HCT116 (cell line): ENCODE data around the gene PLPPR2. TPM values are rescaled to one million over a fixed set of nuclear protein-coding genes. Genes with fewer than 3 reads are reported as not detected.
A peak's percentile ranks its signal among the peaks of the same experiment; 100 is the strongest.

Experiments used
- ATAC-seq: fragments of 200-7000 bp; cut with Tn5 transposase; 2 replicates; pipeline ENCODE4 v1.9.1; 2020; ENCODE audit warnings: mild to moderate bottlenecking, moderate library complexity
- BruUV-seq: library from RNA; stranded (reverse); fragments of 400-500 nt; replicated peaks from 2 replicates; lab custom pipeline; 2021; lab: Mats Ljungman, UMichigan
- CTCF ChIA-PET: fragments of 300-600 bp; sonication (Branson Sonifier 250); formaldehyde crosslinking; loops from one replicate; lab custom pipeline; 2021; ENCODE audit warnings: antibody characterized with exemption; lab: Charles Lee
- POLR2A ChIA-PET: fragments of 300-600, 350-600 bp; sonication (Branson Sonifier 250); formaldehyde crosslinking; loops from one replicate; lab custom pipeline; 2021; ENCODE audit warnings: antibody characterized with exemption; lab: Charles Lee
- RAD21 ChIA-PET, 2 experiments: fragments of 300-600 bp; sonication (Branson Sonifier 250); formaldehyde crosslinking; loops; one replicate each; lab custom pipeline; 2023; ENCODE audit warnings: low total read pairs in 2 of 2; ENCODE audit not compliant: uncharacterized antibody in 2 of 2, unreplicated experiment in 2 of 2, low non-redundant PET in 1 of 2; lab: Charles Lee
- DNase-seq: peaks from one replicate; pipeline ENCODE4 v3.0.0-alpha.2; 2010; ENCODE audit warnings: low read depth, low spot score
- H2AFZ ChIP-seq: fragments of 200-600 bp; shearing (Covaris generic), sonication (generic); 2 replicates; pipeline ENCODE4 v1.6.1; 2017; ENCODE audit warnings: low read depth, mixed run types, mixed read lengths, antibody characterized with exemption, low read length; ENCODE audit not compliant: poor library complexity, severe bottlenecking
- H3K27ac ChIP-seq: 2 replicates; pipeline ENCODE4 v1.5.1; 2012; ENCODE audit warnings: low read depth, low read length
- H3K27me3 ChIP-seq: fragments of 200-600 bp; sonication (generic); 2 replicates; pipeline ENCODE4 v1.6.1; 2016; ENCODE audit warnings: mixed run types, low read length, mixed read lengths; ENCODE audit not compliant: insufficient read depth
- H3K36me3 ChIP-seq, 2 experiments: fragments of 200-500 bp in 1 of 2; fragments of 200-600 bp in 1 of 2; sonication (Bioruptor generic) in 1 of 2; sonication (generic) in 1 of 2; 2 replicates each; pipeline versions ENCODE4 v1.5.1 to v1.6.1; 2014 to 2016; ENCODE audit warnings: low read length in 2 of 2, inconsistent platforms in 1 of 2, mixed read lengths in 1 of 2, mixed run types in 1 of 2; ENCODE audit not compliant: insufficient read depth in 2 of 2, control insufficient read depth in 1 of 2
- H3K4me1 ChIP-seq, 2 experiments: fragments of 200-600 bp in 1 of 2; sonication (generic) in 1 of 2; 2 replicates each; pipeline versions ENCODE4 v1.5.1 to v1.6.1; 2012 to 2017; ENCODE audit warnings: low read length in 2 of 2, inconsistent platforms in 1 of 2, mild to moderate bottlenecking in 1 of 2, mixed read lengths in 1 of 2, mixed run types in 1 of 2, moderate library complexity in 1 of 2; ENCODE audit not compliant: insufficient read depth in 2 of 2, control insufficient read depth in 1 of 2
- H3K4me2 ChIP-seq: fragments of 200-600 bp; sonication (generic); 2 replicates; pipeline ENCODE4 v1.6.1; 2017; ENCODE audit warnings: mixed run types, low read length, mixed read lengths
- H3K4me3 ChIP-seq, 2 experiments: fragments of 200-600 bp in 1 of 2; sonication (generic) in 1 of 2; replicated peaks in 1 of 2; 2 replicates each; pipeline ENCODE4 v1.5.1; 2011 to 2016; ENCODE audit warnings: low read length in 2 of 2, control low read depth in 1 of 2, low read depth in 1 of 2, mild to moderate bottlenecking in 1 of 2, mixed read lengths in 1 of 2, mixed run types in 1 of 2
- H3K79me2 ChIP-seq: fragments of 200-600 bp; sonication (generic); 2 replicates; pipeline ENCODE4 v1.6.1; 2017; ENCODE audit warnings: mild to moderate bottlenecking, mixed run types, low read length, moderate library complexity, mixed read lengths; ENCODE audit not compliant: insufficient read depth
- H3K9ac ChIP-seq: fragments of 200-600 bp; sonication (generic); 2 replicates; pipeline ENCODE4 v1.6.1; 2016; ENCODE audit warnings: low read length, mixed read lengths
- H3K9me2 ChIP-seq: fragments of 200-600 bp; sonication (generic), shearing (Covaris generic); 2 replicates; pipeline ENCODE4 v1.6.1; 2017; ENCODE audit warnings: mixed run types, mild to moderate bottlenecking, moderate library complexity; ENCODE audit not compliant: insufficient read depth
- H3K9me3 ChIP-seq, 2 experiments: fragments of 200-500 bp in 1 of 2; fragments of 200-600 bp in 1 of 2; sonication (Bioruptor generic) in 1 of 2; sonication (generic) in 1 of 2; 2 replicates each; pipeline ENCODE4 v1.6.1; 2014 to 2017; ENCODE audit warnings: low read length in 2 of 2, mixed read lengths in 2 of 2, inconsistent platforms in 1 of 2, low read depth in 1 of 2, mild to moderate bottlenecking in 1 of 2, mixed run types in 1 of 2, moderate library complexity in 1 of 2; ENCODE audit not compliant: control insufficient read depth in 1 of 2, insufficient read depth in 1 of 2
- H4K20me1 ChIP-seq: fragments of 200-600 bp; sonication (generic), shearing (Covaris generic); 2 replicates; pipeline ENCODE4 v1.6.1; 2017; ENCODE audit warnings: mixed run types, mild to moderate bottlenecking, moderate library complexity; ENCODE audit not compliant: insufficient read depth
- CEBPB ChIP-seq: IDR thresholded peaks from 2 replicates; pipeline ENCODE4 v1.6.1; 2012; ENCODE audit warnings: low read depth
- CTCF ChIP-seq, 3 experiments: fragments of 200-600 bp in 1 of 3; sonication (generic) in 1 of 3; IDR thresholded peaks in 2 of 3; conservative IDR thresholded peaks in 1 of 3; 2 replicates each; pipeline ENCODE4 v1.5.1; 2012 to 2017; ENCODE audit warnings: low read depth in 2 of 3, low read length in 2 of 3, antibody characterized with exemption in 1 of 3, borderline replicate concordance in 1 of 3, control low read depth in 1 of 3, mild to moderate bottlenecking in 1 of 3, mixed read lengths in 1 of 3, mixed run types in 1 of 3, moderate library complexity in 1 of 3; ENCODE audit not compliant: insufficient read depth in 1 of 3
- EGR1 ChIP-seq: IDR thresholded peaks from 2 replicates; pipeline ENCODE4 v1.6.1; 2012; ENCODE audit warnings: low read depth
- EZH2 ChIP-seq: fragments of 200-600 bp; sonication (generic); IDR thresholded peaks from 2 replicates; pipeline ENCODE4 v1.6.1; 2017; ENCODE audit warnings: antibody characterized with exemption, mixed run types
- MAX ChIP-seq: IDR thresholded peaks from 2 replicates; pipeline ENCODE4 v1.6.1; 2012
- SIN3A ChIP-seq: IDR thresholded peaks from 2 replicates; pipeline ENCODE4 v1.6.1; 2012; ENCODE audit warnings: low read depth
- SP1 ChIP-seq: IDR thresholded peaks from 2 replicates; pipeline ENCODE4 v1.6.1; 2012; ENCODE audit warnings: low read depth
- SRF ChIP-seq: IDR thresholded peaks from 2 replicates; pipeline ENCODE4 v1.6.1; 2012; ENCODE audit warnings: low read depth
- TCF7L2 ChIP-seq: IDR thresholded peaks from 2 replicates; pipeline ENCODE4 v1.7.0; 2011; ENCODE audit warnings: borderline replicate concordance, inconsistent platforms; ENCODE audit not compliant: insufficient read depth, insufficient read length; ENCODE audit errors: extremely low read depth
- YY1 ChIP-seq: IDR thresholded peaks from 2 replicates; pipeline ENCODE4 v1.6.1; 2011; ENCODE audit warnings: low read length, low read depth, moderate library complexity, mild to moderate bottlenecking; ENCODE audit not compliant: insufficient replicate concordance; ENCODE audit errors: extremely low read depth
- ZNF274 ChIP-seq: fragments of 200-500 bp; sonication (Bioruptor generic); IDR thresholded peaks from 2 replicates; pipeline ENCODE4 v1.6.1; 2014; ENCODE audit warnings: mild to moderate bottlenecking, low read depth, low read length, inconsistent platforms
- intact Hi-C: fragments of 100-400 bp; cut with micrococcal nuclease; formaldehyde crosslinking; loops from 2 replicates; pipeline ENCODE4 v1.10.0; 2022
- total RNA-seq: library from RNA; stranded (reverse); gene quantifications from one replicate; pipeline ENCODE4 v1.2.1, GENCODE V29; 2021; ENCODE audit not compliant: unreplicated experiment
- TF ChIP-seq, protein P1 (sequence below): IDR thresholded peaks from 2 replicates; pipeline ENCODE4 v1.6.1; 2012

Gene PLPPR2
- total RNA-seq, 1 experiment from 2014 or later = 23.2 TPM

DNA sequence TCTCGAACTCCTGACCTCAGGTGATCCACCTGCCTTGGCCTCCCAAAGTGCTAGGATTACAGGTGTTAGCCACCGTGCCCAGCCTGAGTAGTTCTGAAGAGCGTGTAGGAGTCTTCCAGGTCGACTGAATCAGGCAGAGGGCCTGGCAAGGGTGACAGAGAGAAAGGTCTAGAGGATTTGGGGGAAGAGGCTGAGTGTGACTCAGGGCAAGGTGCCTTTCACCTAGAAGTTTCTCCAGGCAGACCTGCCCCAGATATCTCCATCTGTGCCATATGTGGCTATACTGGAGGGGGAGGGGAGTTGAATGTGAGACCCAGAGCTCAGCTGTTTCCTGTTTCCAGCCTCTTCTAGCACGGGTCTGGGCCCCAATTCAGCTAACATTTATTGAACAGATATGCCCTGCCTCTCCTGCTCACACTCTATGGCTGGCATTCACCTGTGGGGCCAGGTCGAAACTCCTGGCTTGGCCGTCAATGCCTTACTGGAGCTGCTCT lies 7.6 kb upstream of the PLPPR2 start:
- Histone ChIP-seq H3K27me3 (no peaks in the 10 kb centered on the region), H3K9ac (no peak overlapping the region), H3K4me2 (peak overlapping the region; percentile 94), H3K9me2 (no peaks in the 10 kb centered on the region), H3K79me2 (0 out of 2 replicates have a peak, but pooled peaks cover 9% of the 10 kb centered on the region), H3K27ac (peak overlapping the region; percentile 67; the same call in 1 of the 2 replicates), H3K36me3 (no peaks in the 10 kb centered on the region), H3K9me3 (peaks cover 3 to 10% of the 10 kb centered on the region in 2 experiments; a peak in 2 of 4 replicates), H3K4me1 (peaks cover 25 to 51% of the 10 kb centered on the region in 2 experiments), H3K4me3 (no peak overlapping the region), H2AFZ (no peak overlapping the region), H4K20me1 (no peaks in the 10 kb centered on the region)
- ChIA-PET CTCF (interaction anchor here (2.4 kb wide), 1 partner anchor 36 kb away, joined by 8 read pairs; the partner anchor contains the start of gene EPOR), POLR2A (interaction anchor here (2.4 kb wide), 1 partner anchor 34 kb away, joined by 15 read pairs; no protein-coding TSS in a partner anchor), RAD21 (no interaction called here)
- ATAC-seq (no peak), DNase-seq (no peak)
- intact Hi-C loops = no loop called here
- TF ChIP-seq, protein P1, sequence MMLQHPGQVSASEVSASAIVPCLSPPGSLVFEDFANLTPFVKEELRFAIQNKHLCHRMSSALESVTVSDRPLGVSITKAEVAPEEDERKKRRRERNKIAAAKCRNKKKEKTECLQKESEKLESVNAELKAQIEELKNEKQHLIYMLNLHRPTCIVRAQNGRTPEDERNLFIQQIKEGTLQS = no peak
- TF ChIP-seq SP1 (no peak), ZNF274 (no peak), EZH2 (no peak), CEBPB (no peak), CTCF (IDR thresholded peaks at IDR 0.05 in 2 of 3, conservative IDR thresholded peaks at IDR 0.05 in 1 of 3; ENCODE audit: borderline replicate concordance in 1 of 3, insufficient read depth in 1 of 3, low read depth in 2 of 3, low read length in 2 of 3) (no peak), YY1 (no peak), TCF7L2 (no peak), MAX (no peak), EGR1 (no peak), SRF (no peak), SIN3A (no peak)
- BruUV-seq = no TSS peak
